Measurements from ENCODE around the gene BICC1. TPM values are rescaled to one million over a fixed set of nuclear protein-coding genes. Genes with fewer than 3 reads are reported as not detected.

Gene BICC1
- total RNA-seq, 1 donor, result 210 TPM

GRCh38 chr10:58836991-58837575, 324.4 kb downstream of the BICC1 start:
- H3K36me3 ChIP-seq (ENCODE audit: insufficient read depth, low read length), result no peaks in the 10 kb centered on the region
- no peak overlapping the region for H3K4me2 ChIP-seq (ENCODE audit: insufficient read depth, low read length)
- no peaks in the 10 kb centered on the region for H3K79me2 ChIP-seq (ENCODE audit: insufficient read depth, low read length)
- TF ChIP-seq CTCF (IDR thresholded peaks at IDR 0.05; ENCODE audit: extremely low read depth, low read depth, low read length), result no peak
- H3K27ac ChIP-seq (ENCODE audit: low read depth, low read length), result no peak overlapping the region
- no peak overlapping the region for H2AFZ ChIP-seq (ENCODE audit: low read length)
- peaks cover 6% of the 10 kb centered on the region for H3K4me1 ChIP-seq (ENCODE audit: insufficient read depth, low read length)
- no peaks in the 10 kb centered on the region for H3K27me3 ChIP-seq (ENCODE audit: insufficient read depth, low read length)
- no peak for DNase-seq (ENCODE audit: insufficient read length, low spot score, missing footprints)
- H3K9me3 ChIP-seq (ENCODE audit: low read depth, low read length), result no peaks in the 10 kb centered on the region
- no peaks in the 10 kb centered on the region for H4K20me1 ChIP-seq (ENCODE audit: insufficient read depth, low read length)
- no peak overlapping the region for H3K4me3 ChIP-seq (ENCODE audit: insufficient read depth, low read length)

GRCh38 chr10:58837826-58838225, 325.2 kb downstream of the BICC1 start:
- no peaks in the 10 kb centered on the region for H3K9me3 ChIP-seq (ENCODE audit: low read depth, low read length)
- no peaks in the 10 kb centered on the region for H3K27me3 ChIP-seq (ENCODE audit: insufficient read depth, low read length)
- H3K4me3 ChIP-seq (ENCODE audit: insufficient read depth, low read length), result no peak overlapping the region
- peaks cover 6% of the 10 kb centered on the region for H3K4me1 ChIP-seq (ENCODE audit: insufficient read depth, low read length)
- no peak overlapping the region for H3K27ac ChIP-seq (ENCODE audit: low read depth, low read length)
- no peak overlapping the region for H3K4me2 ChIP-seq (ENCODE audit: insufficient read depth, low read length)
- H2AFZ ChIP-seq (ENCODE audit: low read length), result no peak overlapping the region
- no peaks in the 10 kb centered on the region for H4K20me1 ChIP-seq (ENCODE audit: insufficient read depth, low read length)
- no peak for DNase-seq (ENCODE audit: insufficient read length, low spot score, missing footprints)
- H3K36me3 ChIP-seq (ENCODE audit: insufficient read depth, low read length), result no peaks in the 10 kb centered on the region
- TF ChIP-seq CTCF (IDR thresholded peaks at IDR 0.05; ENCODE audit: extremely low read depth, low read depth, low read length), result no peak
- H3K79me2 ChIP-seq (ENCODE audit: insufficient read depth, low read length), result no peaks in the 10 kb centered on the region

- TF ChIP-seq CTCF (IDR thresholded peaks at IDR 0.05; ENCODE audit: extremely low read depth, low read depth, low read length), result no peak
- no peaks in the 10 kb centered on the region for H3K36me3 ChIP-seq (ENCODE audit: insufficient read depth, low read length)
- H3K79me2 ChIP-seq (ENCODE audit: insufficient read depth, low read length), result no peaks in the 10 kb centered on the region
- H3K9me3 ChIP-seq (ENCODE audit: low read depth, low read length), result no peaks in the 10 kb centered on the region
- H3K4me2 ChIP-seq (ENCODE audit: insufficient read depth, low read length), result no peak overlapping the region
- H3K4me1 ChIP-seq (ENCODE audit: insufficient read depth, low read length), result peaks cover 3% of the 10 kb centered on the region
- H3K4me3 ChIP-seq (ENCODE audit: insufficient read depth, low read length), result no peak overlapping the region
- H3K27me3 ChIP-seq (ENCODE audit: insufficient read depth, low read length), result no peaks in the 10 kb centered on the region
- no peaks in the 10 kb centered on the region for H4K20me1 ChIP-seq (ENCODE audit: insufficient read depth, low read length)
- H3K27ac ChIP-seq (ENCODE audit: low read depth, low read length), result no peak overlapping the region
- no peak for DNase-seq (ENCODE audit: insufficient read length, low spot score, missing footprints)
- no peak overlapping the region for H2AFZ ChIP-seq (ENCODE audit: low read length)
Measured at GRCh38 chr10:58838561-58839208, 326.0 kb downstream of the BICC1 start.

GRCh38 chr10:58839771-58840170, 327.1 kb downstream of the BICC1 start:
- no peaks in the 10 kb centered on the region for H4K20me1 ChIP-seq (ENCODE audit: insufficient read depth, low read length)
- H3K27ac ChIP-seq (ENCODE audit: low read depth, low read length), result no peak overlapping the region
- H3K4me1 ChIP-seq (ENCODE audit: insufficient read depth, low read length), result no peaks in the 10 kb centered on the region
- no peak for DNase-seq (ENCODE audit: insufficient read length, low spot score, missing footprints)
- H3K9me3 ChIP-seq (ENCODE audit: low read depth, low read length), result no peaks in the 10 kb centered on the region
- H3K27me3 ChIP-seq (ENCODE audit: insufficient read depth, low read length), result no peaks in the 10 kb centered on the region
- H3K4me3 ChIP-seq (ENCODE audit: insufficient read depth, low read length), result no peak overlapping the region
- H3K79me2 ChIP-seq (ENCODE audit: insufficient read depth, low read length), result no peaks in the 10 kb centered on the region
- H3K36me3 ChIP-seq (ENCODE audit: insufficient read depth, low read length), result no peaks in the 10 kb centered on the region
- no peak overlapping the region for H2AFZ ChIP-seq (ENCODE audit: low read length)
- H3K4me2 ChIP-seq (ENCODE audit: insufficient read depth, low read length), result no peak overlapping the region
- TF ChIP-seq CTCF (IDR thresholded peaks at IDR 0.05; ENCODE audit: extremely low read depth, low read depth, low read length), result no peak

Data from osteoblast (primary cell).